Measurements from ENCODE around the gene ANO4. TPM values are rescaled to one million over a fixed set of nuclear protein-coding genes. Genes with fewer than 3 reads are reported as not detected.

The ANO4 gene
- 0.13 TPM in 1 of 2 replicates, not detected in the other for total RNA-seq

DNA sequence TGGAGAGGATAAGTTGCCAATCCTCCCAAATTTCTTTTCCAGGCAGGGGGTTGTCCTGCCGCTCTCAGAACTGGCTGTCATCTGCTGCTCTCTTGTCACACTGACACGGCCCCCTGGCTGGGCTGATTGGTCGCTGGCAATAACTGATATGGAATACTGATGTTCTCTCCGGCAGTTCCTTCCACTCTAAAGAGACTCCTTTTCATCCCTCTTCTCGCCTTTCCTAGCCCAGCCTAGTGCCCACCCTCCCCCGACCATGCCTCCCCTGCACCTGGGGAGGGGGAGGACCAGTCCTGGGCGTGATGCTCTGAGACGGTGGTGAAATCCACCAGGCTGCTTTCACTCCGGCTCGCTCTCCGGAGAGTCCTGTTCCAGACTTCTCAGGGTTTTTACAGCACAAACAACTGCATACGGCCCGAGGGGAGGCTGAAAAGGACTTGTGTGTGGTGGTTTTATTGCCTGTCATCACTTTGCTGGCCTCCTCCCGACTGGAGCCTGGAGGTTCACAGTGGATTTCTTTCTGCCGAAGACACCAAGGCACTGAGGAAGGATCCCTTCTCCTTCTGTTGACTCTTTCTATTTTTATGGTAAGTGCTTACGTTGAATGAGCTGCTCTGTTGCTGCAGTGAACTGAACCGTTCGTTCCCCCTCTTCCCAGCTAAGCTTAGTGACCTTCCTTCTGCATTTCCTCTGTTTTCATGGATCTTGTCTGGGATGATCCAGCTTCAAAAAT lies at the start of gene ANO4:
ANO4 (plus strand) TSS at position 336 of the 733 bp plus-strand sequence. CDS start 107,010 bp downstream, outside the sequence.

Other genes with a start within 250 kb of the ANO4 start
- gene GAS2L3, start 221.1 kb upstream of the ANO4 start, total RNA-seq: 58.5 and 74.2 TPM in 2 replicates

Measured in thoracic aorta endothelial cell (primary cell).